Measurements from ENCODE around the gene RPL14. TPM values are rescaled to one million over a fixed set of nuclear protein-coding genes. Genes with fewer than 3 reads are reported as not detected.

The RPL14 gene
- total and polyA plus RNA-seq, 2 of the 13 experiments (the other 11 are each of a cell fraction or from before 2014, with no cell fraction given): 502 to 1,291 TPM

- TF ChIP-seq HES4 (CRISPR knock-in tag; IDR thresholded peaks at IDR 0.05; ENCODE audit: borderline replicate concordance) (no peak), ESRRA (CRISPR knock-in tag; IDR thresholded peaks at IDR 0.05; ENCODE audit: low read depth) (no peak; the same call in 1 of the 2 replicates), ATF1 (CRISPR knock-in tag; IDR thresholded peaks at IDR 0.05) (peak; percentile 91), SAP130 (CRISPR knock-in tag; IDR thresholded peaks at IDR 0.05; ENCODE audit: low read depth) (peak; percentile 91), STAT6 (CRISPR knock-in tag; IDR thresholded peaks at IDR 0.05; ENCODE audit: borderline replicate concordance) (peak; percentile 61; the same call in 1 of the 2 replicates), HMG20A (CRISPR knock-in tag; IDR thresholded peaks at IDR 0.05; ENCODE audit: borderline replicate concordance) (no peak), ZNF510 (CRISPR knock-in tag; IDR thresholded peaks at IDR 0.05; ENCODE audit: low read depth) (no peak), ZNF383 (CRISPR knock-in tag; IDR thresholded peaks at IDR 0.05; ENCODE audit: borderline replicate concordance) (no peak), RFXANK (CRISPR knock-in tag; IDR thresholded peaks at IDR 0.05) (no peak), TEF (CRISPR knock-in tag; IDR thresholded peaks at IDR 0.05) (no peak), SOX5 (CRISPR knock-in tag; IDR thresholded peaks at IDR 0.05; ENCODE audit: borderline replicate concordance) (peak; percentile 49), ZNF768 (CRISPR knock-in tag; IDR thresholded peaks at IDR 0.05) (no peak), ATF5 (CRISPR knock-in tag; IDR thresholded peaks at IDR 0.05; ENCODE audit: low read depth) (no peak), ARHGAP35 (CRISPR knock-in tag; IDR thresholded peaks at IDR 0.05; ENCODE audit: borderline replicate concordance) (0 out of 2 replicates have a peak, but pooled peaks have one; percentile 67), ZSCAN21 (CRISPR knock-in tag; IDR thresholded peaks at IDR 0.05; ENCODE audit: borderline replicate concordance) (no peak), FOXA1 (IDR thresholded peaks at IDR 0.05) (no peak), FOXA1 (CRISPR knock-in tag; IDR thresholded peaks at IDR 0.05) (peak; percentile 54), GATAD1 (CRISPR knock-in tag; IDR thresholded peaks at IDR 0.05) (peak; percentile 89), ZNF546 (CRISPR knock-in tag; conservative IDR thresholded peaks at IDR 0.05) (no peak), ZNF335 (CRISPR knock-in tag; IDR thresholded peaks at IDR 0.05) (no peak), FOXJ3 (CRISPR knock-in tag; IDR thresholded peaks at IDR 0.05; ENCODE audit: borderline replicate concordance) (0 out of 2 replicates have a peak, but pooled peaks have one; percentile 47), JDP2 (CRISPR knock-in tag; IDR thresholded peaks at IDR 0.05; ENCODE audit: borderline replicate concordance) (no peak), DNMT1 (CRISPR knock-in tag; IDR thresholded peaks at IDR 0.05) (no peak), PHF21A (CRISPR knock-in tag; IDR thresholded peaks at IDR 0.05) (peak; percentile 88), IKZF5 (CRISPR knock-in tag; IDR thresholded peaks at IDR 0.05) (peak; percentile 92), CENPX (CRISPR knock-in tag; IDR thresholded peaks at IDR 0.05) (no peak)
These were observed 4.0 kb upstream of the RPL14 start (continued) for GRCh38 chr3:40452876-40453730.
